Neural cell (in vitro differentiated cells): ENCODE measurements around the gene SGTA. TPM values are rescaled to one million over a fixed set of nuclear protein-coding genes. Genes with fewer than 3 reads are reported as not detected.

ENCODE experiments used
- H2AFZ ChIP-seq: fragments of 200-600, 300-800 bp; sonication (generic), shearing (Covaris generic); 2 replicates; pipeline ENCODE4 v1.6.0; 2014; ENCODE audit warnings: low read depth, mild to moderate bottlenecking, antibody characterized with exemption, low read length, moderate library complexity
- H3F3A ChIP-seq: fragments of 200-600 bp; shearing (Covaris generic); 2 replicates; pipeline ENCODE4 v1.6.1; 2016; ENCODE audit warnings: mild to moderate bottlenecking, moderate library complexity, mixed read lengths, antibody characterized with exemption, low read length; ENCODE audit not compliant: insufficient read depth, poor library complexity, severe bottlenecking
- H3K27ac ChIP-seq: fragments of 200-600, 300-800 bp; sonication (generic), shearing (Covaris generic); 2 replicates; pipeline ENCODE4 v1.5.1; 2014; ENCODE audit warnings: mild to moderate bottlenecking, low read length, moderate library complexity
- H3K27me3 ChIP-seq: fragments of 300-800, 200-600 bp; sonication (generic), shearing (Covaris generic); 2 replicates; pipeline ENCODE4 v1.6.0; 2014; ENCODE audit warnings: mild to moderate bottlenecking, low read depth, low read length, moderate library complexity; ENCODE audit not compliant: insufficient read depth
- H3K36me3 ChIP-seq: fragments of 300-800, 200-600 bp; sonication (generic), shearing (Covaris generic); 2 replicates; pipeline ENCODE4 v1.5.1; 2014; ENCODE audit warnings: mild to moderate bottlenecking, antibody characterized with exemption, low read length, moderate library complexity; ENCODE audit not compliant: insufficient read depth
- H3K4me2 ChIP-seq: fragments of 300-800, 200-600 bp; sonication (generic), shearing (Covaris generic); 2 replicates; pipeline ENCODE4 v1.6.0; 2014; ENCODE audit warnings: mild to moderate bottlenecking, low read length
- H3K4me3 ChIP-seq: fragments of 300-800, 200-600 bp; sonication (generic), shearing (Covaris generic); 2 replicates; pipeline ENCODE4 v1.5.1; 2014; ENCODE audit warnings: mild to moderate bottlenecking, low read length, moderate library complexity
- H3K79me2 ChIP-seq: fragments of 200-600 bp; shearing (Covaris generic); replicated peaks from 2 replicates; pipeline ENCODE4 v1.6.0; 2014; ENCODE audit warnings: mild to moderate bottlenecking, low read length, moderate library complexity; ENCODE audit not compliant: insufficient read depth
- H3K9ac ChIP-seq: fragments of 300-800, 200-600 bp; sonication (generic), shearing (Covaris generic); 2 replicates; pipeline ENCODE4 v1.6.1; 2016; ENCODE audit warnings: mild to moderate bottlenecking, low read length, mixed read lengths
- H3K9me2 ChIP-seq: fragments of 200-600 bp; shearing (Covaris generic); 2 replicates; pipeline ENCODE4 v1.6.1; 2016; ENCODE audit warnings: mild to moderate bottlenecking, low read length, mixed read lengths; ENCODE audit not compliant: insufficient read depth
- H3K9me3 ChIP-seq: fragments of 200-600, 300-800 bp; sonication (generic), shearing (Covaris generic); 2 replicates; pipeline ENCODE4 v1.6.1; 2016; ENCODE audit warnings: mild to moderate bottlenecking, mixed run types, low read length, moderate library complexity, mixed read lengths
- H4K20me1 ChIP-seq: fragments of 200-600 bp; shearing (Covaris generic); 2 replicates; pipeline ENCODE4 v1.6.1; 2016; ENCODE audit warnings: mild to moderate bottlenecking, mixed run types; ENCODE audit not compliant: insufficient read depth
- EP300 ChIP-seq: fragments of 450-650 bp; conservative IDR thresholded peaks from 2 replicates; pipeline ENCODE4 v1.6.1; 2014; ENCODE audit warnings: antibody characterized with exemption, mild to moderate bottlenecking, moderate library complexity; ENCODE audit not compliant: poor library complexity, severe bottlenecking
- EZH2 ChIP-seq: fragments of 200-600, 300-800 bp; shearing (Covaris generic), sonication (generic); IDR thresholded peaks from 2 replicates; pipeline ENCODE4 v1.6.1; 2014; ENCODE audit warnings: antibody characterized with exemption, low read length, borderline replicate concordance, mild to moderate bottlenecking; ENCODE audit not compliant: insufficient read depth, poor library complexity, severe bottlenecking
- MXI1 ChIP-seq: fragments of 450-650 bp; conservative IDR thresholded peaks from 2 replicates; pipeline ENCODE4 v1.6.1; 2014; ENCODE audit warnings: antibody characterized with exemption, mild to moderate bottlenecking; ENCODE audit not compliant: poor library complexity, severe bottlenecking
- POLR2AphosphoS5 ChIP-seq: IDR thresholded peaks from 2 replicates; pipeline ENCODE4 v1.6.1; 2012
- RAD21 ChIP-seq: fragments of 450-650 bp; conservative IDR thresholded peaks from 2 replicates; pipeline ENCODE4 v1.6.1; 2014; ENCODE audit warnings: antibody characterized with exemption, mild to moderate bottlenecking, moderate library complexity
- SMC3 ChIP-seq: fragments of 450-650 bp; conservative IDR thresholded peaks from 2 replicates; pipeline ENCODE4 v1.6.1; 2014; ENCODE audit warnings: antibody characterized with exemption, mild to moderate bottlenecking, moderate library complexity; ENCODE audit not compliant: poor library complexity
- TAF1 ChIP-seq: IDR thresholded peaks from 2 replicates; pipeline ENCODE4 v1.6.1; 2012; ENCODE audit warnings: low read depth
- polyA plus RNA-seq: library from polyadenylated mRNA; depleted of rRNA; stranded (reverse); fragments of >200 nt; gene quantifications from 2 replicates; pipeline ENCODE4 v1.2.3, GENCODE V29; 2014
- TF ChIP-seq, protein P1 (sequence below): IDR thresholded peaks from 2 replicates; pipeline ENCODE4 v1.6.1; 2012; ENCODE audit warnings: borderline replicate concordance
- TF ChIP-seq, protein P2 (sequence below): fragments of 450-650 bp; IDR thresholded peaks from 2 replicates; pipeline ENCODE4 v1.5.1; 2014; ENCODE audit warnings: antibody characterized with exemption, mild to moderate bottlenecking, moderate library complexity; ENCODE audit not compliant: poor library complexity, severe bottlenecking

SGTA gene
- polyA plus RNA-seq, 1 donor from 2014 or later, result 80.6 TPM

- TF ChIP-seq, protein P1, sequence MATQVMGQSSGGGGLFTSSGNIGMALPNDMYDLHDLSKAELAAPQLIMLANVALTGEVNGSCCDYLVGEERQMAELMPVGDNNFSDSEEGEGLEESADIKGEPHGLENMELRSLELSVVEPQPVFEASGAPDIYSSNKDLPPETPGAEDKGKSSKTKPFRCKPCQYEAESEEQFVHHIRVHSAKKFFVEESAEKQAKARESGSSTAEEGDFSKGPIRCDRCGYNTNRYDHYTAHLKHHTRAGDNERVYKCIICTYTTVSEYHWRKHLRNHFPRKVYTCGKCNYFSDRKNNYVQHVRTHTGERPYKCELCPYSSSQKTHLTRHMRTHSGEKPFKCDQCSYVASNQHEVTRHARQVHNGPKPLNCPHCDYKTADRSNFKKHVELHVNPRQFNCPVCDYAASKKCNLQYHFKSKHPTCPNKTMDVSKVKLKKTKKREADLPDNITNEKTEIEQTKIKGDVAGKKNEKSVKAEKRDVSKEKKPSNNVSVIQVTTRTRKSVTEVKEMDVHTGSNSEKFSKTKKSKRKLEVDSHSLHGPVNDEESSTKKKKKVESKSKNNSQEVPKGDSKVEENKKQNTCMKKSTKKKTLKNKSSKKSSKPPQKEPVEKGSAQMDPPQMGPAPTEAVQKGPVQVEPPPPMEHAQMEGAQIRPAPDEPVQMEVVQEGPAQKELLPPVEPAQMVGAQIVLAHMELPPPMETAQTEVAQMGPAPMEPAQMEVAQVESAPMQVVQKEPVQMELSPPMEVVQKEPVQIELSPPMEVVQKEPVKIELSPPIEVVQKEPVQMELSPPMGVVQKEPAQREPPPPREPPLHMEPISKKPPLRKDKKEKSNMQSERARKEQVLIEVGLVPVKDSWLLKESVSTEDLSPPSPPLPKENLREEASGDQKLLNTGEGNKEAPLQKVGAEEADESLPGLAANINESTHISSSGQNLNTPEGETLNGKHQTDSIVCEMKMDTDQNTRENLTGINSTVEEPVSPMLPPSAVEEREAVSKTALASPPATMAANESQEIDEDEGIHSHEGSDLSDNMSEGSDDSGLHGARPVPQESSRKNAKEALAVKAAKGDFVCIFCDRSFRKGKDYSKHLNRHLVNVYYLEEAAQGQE, result no peak
- no peak for TF ChIP-seq MXI1
- TF ChIP-seq EZH2, result no peak
- no peak for TF ChIP-seq RAD21
- TF ChIP-seq TAF1, result no peak
- TF ChIP-seq SMC3, result no peak
- TF ChIP-seq POLR2AphosphoS5, result no peak
- TF ChIP-seq EP300, result no peak
- TF ChIP-seq, protein P2, sequence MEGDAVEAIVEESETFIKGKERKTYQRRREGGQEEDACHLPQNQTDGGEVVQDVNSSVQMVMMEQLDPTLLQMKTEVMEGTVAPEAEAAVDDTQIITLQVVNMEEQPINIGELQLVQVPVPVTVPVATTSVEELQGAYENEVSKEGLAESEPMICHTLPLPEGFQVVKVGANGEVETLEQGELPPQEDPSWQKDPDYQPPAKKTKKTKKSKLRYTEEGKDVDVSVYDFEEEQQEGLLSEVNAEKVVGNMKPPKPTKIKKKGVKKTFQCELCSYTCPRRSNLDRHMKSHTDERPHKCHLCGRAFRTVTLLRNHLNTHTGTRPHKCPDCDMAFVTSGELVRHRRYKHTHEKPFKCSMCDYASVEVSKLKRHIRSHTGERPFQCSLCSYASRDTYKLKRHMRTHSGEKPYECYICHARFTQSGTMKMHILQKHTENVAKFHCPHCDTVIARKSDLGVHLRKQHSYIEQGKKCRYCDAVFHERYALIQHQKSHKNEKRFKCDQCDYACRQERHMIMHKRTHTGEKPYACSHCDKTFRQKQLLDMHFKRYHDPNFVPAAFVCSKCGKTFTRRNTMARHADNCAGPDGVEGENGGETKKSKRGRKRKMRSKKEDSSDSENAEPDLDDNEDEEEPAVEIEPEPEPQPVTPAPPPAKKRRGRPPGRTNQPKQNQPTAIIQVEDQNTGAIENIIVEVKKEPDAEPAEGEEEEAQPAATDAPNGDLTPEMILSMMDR, result no peak
- Histone ChIP-seq H3K4me2 (no peak overlapping the region), H3K36me3 (no peaks in the 10 kb centered on the region), H3K27me3 (no peaks in the 10 kb centered on the region), H3F3A (no peaks in the 10 kb centered on the region), H3K79me2 (no peaks in the 10 kb centered on the region), H2AFZ (no peak overlapping the region), H3K9me3 (no peaks in the 10 kb centered on the region), H3K27ac (no peak overlapping the region), H4K20me1 (no peaks in the 10 kb centered on the region), H3K9ac (no peak overlapping the region), H3K9me2 (no peaks in the 10 kb centered on the region), H3K4me3 (no peak overlapping the region)
Observed at GRCh38 chr19:2812414-2813234, 29.6 kb upstream of the SGTA start.

- Histone ChIP-seq H4K20me1 (no peaks in the 10 kb centered on the region), H3K27me3 (no peaks in the 10 kb centered on the region), H3K36me3 (no peaks in the 10 kb centered on the region), H3K9ac (no peak overlapping the region), H3K79me2 (no peaks in the 10 kb centered on the region), H2AFZ (no peak overlapping the region), H3F3A (no peaks in the 10 kb centered on the region), H3K9me3 (no peaks in the 10 kb centered on the region), H3K4me2 (no peak overlapping the region), H3K27ac (no peak overlapping the region), H3K9me2 (no peaks in the 10 kb centered on the region), H3K4me3 (no peak overlapping the region)
- TF ChIP-seq, protein P1, result no peak
Observed at GRCh38 chr19:2811735-2812413, 28.8 kb upstream of the SGTA start.
